ENCODE results near the gene USP4.
"Not testable (repeated sequence)": the region's sequence is repeated elsewhere in the genome, so short reads cannot be mapped to it uniquely, and the experiment has no call there.

Gene USP4

GRCh38 chr3:49255112-49255511, 84.7 kb downstream of the USP4 start:
- H3K9me3 ChIP-seq (ENCODE audit: control insufficient read depth, low read length), result no peaks in the 10 kb centered on the region
- no peak overlapping the region for H3K27ac ChIP-seq (ENCODE audit: insufficient read depth, low read depth, low read length, poor library complexity, severe bottlenecking)
- no peak overlapping the region for H3K4me3 ChIP-seq (ENCODE audit: insufficient read depth, low read depth, low read length)
- no peaks in the 10 kb centered on the region for H3K36me3 ChIP-seq (ENCODE audit: control insufficient read depth, insufficient read depth, low read length)
- no peaks in the 10 kb centered on the region for H3K27me3 ChIP-seq (ENCODE audit: control insufficient read depth, insufficient read depth, low read length, poor library complexity, severe bottlenecking)
- WGBS, 2 experiments, result 62 to 81% methylated on average over 1 of the region's 1 CpG
- H3K4me1 ChIP-seq (ENCODE audit: control insufficient read depth, insufficient read depth, low read length), result peaks cover 5% of the 10 kb centered on the region

- Histone ChIP-seq H3K27me3 (ENCODE audit: control insufficient read depth, insufficient read depth, low read length, poor library complexity, severe bottlenecking) (no peaks in the 10 kb centered on the region), H3K9me3 (ENCODE audit: control insufficient read depth, low read length) (no peaks in the 10 kb centered on the region), H3K36me3 (ENCODE audit: control insufficient read depth, insufficient read depth, low read length) (no peaks in the 10 kb centered on the region), H3K4me3 (ENCODE audit: insufficient read depth, low read depth, low read length) (no peak overlapping the region), H3K4me1 (ENCODE audit: control insufficient read depth, insufficient read depth, low read length) (peaks cover 5% of the 10 kb centered on the region), H3K27ac (ENCODE audit: insufficient read depth, low read depth, low read length, poor library complexity, severe bottlenecking) (no peak overlapping the region)
- WGBS, 2 experiments, result 89 to 91% methylated on average over 2 of the region's 3 CpGs
Measured at GRCh38 chr3:49253512-49253911, 86.3 kb downstream of the USP4 start.

GRCh38 chr3:49248840-49249227, 91.0 kb downstream of the USP4 start:
- H3K4me3 ChIP-seq (ENCODE audit: insufficient read depth, low read depth, low read length), result no peak overlapping the region
- H3K9me3 ChIP-seq (ENCODE audit: control insufficient read depth, low read length), result no peaks in the 10 kb centered on the region
- H3K27me3 ChIP-seq (ENCODE audit: control insufficient read depth, insufficient read depth, low read length, poor library complexity, severe bottlenecking), result no peaks in the 10 kb centered on the region
- no peaks in the 10 kb centered on the region for H3K4me1 ChIP-seq (ENCODE audit: control insufficient read depth, insufficient read depth, low read length)
- no peak overlapping the region for H3K27ac ChIP-seq (ENCODE audit: insufficient read depth, low read depth, low read length, poor library complexity, severe bottlenecking)
- H3K36me3 ChIP-seq (ENCODE audit: control insufficient read depth, insufficient read depth, low read length), result no peaks in the 10 kb centered on the region

- no peak overlapping the region for H3K4me3 ChIP-seq (ENCODE audit: insufficient read depth, low read depth, low read length)
- no peaks in the 10 kb centered on the region for H3K27me3 ChIP-seq (ENCODE audit: control insufficient read depth, insufficient read depth, low read length, poor library complexity, severe bottlenecking)
- 85 to 89% methylated on average over 1 of the region's 1 CpG for WGBS, 2 experiments
- H3K9me3 ChIP-seq (ENCODE audit: control insufficient read depth, low read length), result no peaks in the 10 kb centered on the region
- H3K27ac ChIP-seq (ENCODE audit: insufficient read depth, low read depth, low read length, poor library complexity, severe bottlenecking), result no peak overlapping the region
- no peaks in the 10 kb centered on the region for H3K36me3 ChIP-seq (ENCODE audit: control insufficient read depth, insufficient read depth, low read length)
- no peaks in the 10 kb centered on the region for H3K4me1 ChIP-seq (ENCODE audit: control insufficient read depth, insufficient read depth, low read length)
Measured at GRCh38 chr3:49244581-49245205, 95.2 kb downstream of the USP4 start.

GRCh38 chr3:49240091-49240490, 99.8 kb downstream of the USP4 start:
- H3K9me3 ChIP-seq (ENCODE audit: control insufficient read depth, low read length); H3K27me3 ChIP-seq (ENCODE audit: control insufficient read depth, insufficient read depth, low read length, poor library complexity, severe bottlenecking); H3K36me3 ChIP-seq (ENCODE audit: control insufficient read depth, insufficient read depth, low read length); H3K4me1 ChIP-seq (ENCODE audit: control insufficient read depth, insufficient read depth, low read length); H3K4me3 ChIP-seq (ENCODE audit: insufficient read depth, low read depth, low read length); H3K27ac ChIP-seq (ENCODE audit: insufficient read depth, low read depth, low read length, poor library complexity, severe bottlenecking): not testable (repeated sequence)
- WGBS, 2 experiments, result 91 to 94% methylated on average over 11 of the region's 11 CpGs

GRCh38 chr3:49238274-49239127, 101.4 kb downstream of the USP4 start:
- 80 to 81% methylated on average over 9 of the region's 9 CpGs for WGBS, 2 experiments
- no peak overlapping the region for H3K4me3 ChIP-seq (ENCODE audit: insufficient read depth, low read depth, low read length)
- H3K27me3 ChIP-seq (ENCODE audit: control insufficient read depth, insufficient read depth, low read length, poor library complexity, severe bottlenecking), result no peaks in the 10 kb centered on the region
- no peak overlapping the region for H3K27ac ChIP-seq (ENCODE audit: insufficient read depth, low read depth, low read length, poor library complexity, severe bottlenecking)
- H3K36me3 ChIP-seq (ENCODE audit: control insufficient read depth, insufficient read depth, low read length), result no peaks in the 10 kb centered on the region
- no peaks in the 10 kb centered on the region for H3K4me1 ChIP-seq (ENCODE audit: control insufficient read depth, insufficient read depth, low read length)
- H3K9me3 ChIP-seq (ENCODE audit: control insufficient read depth, low read length), result no peaks in the 10 kb centered on the region

- H3K27me3 ChIP-seq (ENCODE audit: control insufficient read depth, insufficient read depth, low read length, poor library complexity, severe bottlenecking), result no peaks in the 10 kb centered on the region
- H3K9me3 ChIP-seq (ENCODE audit: control insufficient read depth, low read length), result no peaks in the 10 kb centered on the region
- no peaks in the 10 kb centered on the region for H3K36me3 ChIP-seq (ENCODE audit: control insufficient read depth, insufficient read depth, low read length)
- no peak overlapping the region for H3K27ac ChIP-seq (ENCODE audit: insufficient read depth, low read depth, low read length, poor library complexity, severe bottlenecking)
- H3K4me3 ChIP-seq (ENCODE audit: insufficient read depth, low read depth, low read length), result no peak overlapping the region
- WGBS, 2 experiments, result no CpG with 5 or more reads among the region's 3 CpGs
- no peaks in the 10 kb centered on the region for H3K4me1 ChIP-seq (ENCODE audit: control insufficient read depth, insufficient read depth, low read length)
Measured at GRCh38 chr3:49237344-49237743, 102.5 kb downstream of the USP4 start.

GRCh38 chr3:49236226-49236625, 103.6 kb downstream of the USP4 start:
- Histone ChIP-seq H3K9me3 (ENCODE audit: control insufficient read depth, low read length) (no peaks in the 10 kb centered on the region), H3K27ac (ENCODE audit: insufficient read depth, low read depth, low read length, poor library complexity, severe bottlenecking) (no peak overlapping the region), H3K27me3 (ENCODE audit: control insufficient read depth, insufficient read depth, low read length, poor library complexity, severe bottlenecking) (no peaks in the 10 kb centered on the region)

GRCh38 chr3:49228817-49229216, 111.0 kb downstream of the USP4 start:
- not testable (repeated sequence) for H3K4me1 ChIP-seq (ENCODE audit: control insufficient read depth, insufficient read depth, low read length); H3K27me3 ChIP-seq (ENCODE audit: control insufficient read depth, insufficient read depth, low read length, poor library complexity, severe bottlenecking); H3K4me3 ChIP-seq (ENCODE audit: insufficient read depth, low read depth, low read length); H3K27ac ChIP-seq (ENCODE audit: insufficient read depth, low read depth, low read length, poor library complexity, severe bottlenecking); H3K36me3 ChIP-seq (ENCODE audit: control insufficient read depth, insufficient read depth, low read length); H3K9me3 ChIP-seq (ENCODE audit: control insufficient read depth, low read length)
- 94% methylated on average over 5 of the region's 5 CpGs for WGBS, 2 experiments

More at GRCh38 chr3:49236226-49236625, 103.6 kb downstream of the USP4 start:
- Histone ChIP-seq H3K4me1 (ENCODE audit: control insufficient read depth, insufficient read depth, low read length) (no peaks in the 10 kb centered on the region), H3K4me3 (ENCODE audit: insufficient read depth, low read depth, low read length) (no peak overlapping the region), H3K36me3 (ENCODE audit: control insufficient read depth, insufficient read depth, low read length) (no peaks in the 10 kb centered on the region)
